GM12878 (cell line): Measurements from ENCODE around the gene PAPSS2. TPM values are rescaled to one million over a fixed set of nuclear protein-coding genes. Genes with fewer than 3 reads are reported as not detected.

Experiments
- ATAC-seq: fragments of 200-7000 bp; cut with Tn5 transposase; 3 replicates; pipeline ENCODE4 v1.9.1; 2020; ENCODE audit warnings: mild to moderate bottlenecking, moderate library complexity
- BruUV-seq: library from RNA; stranded (reverse); fragments of 400-500 nt; replicated peaks from 2 replicates; lab custom pipeline; 2021; lab: Mats Ljungman, UMichigan
- CTCF ChIA-PET: fragments of 300-600 bp; sonication (Branson Sonifier 250); formaldehyde crosslinking; extraction: SDS; loops from one replicate; lab custom pipeline; 2021; ENCODE audit warnings: inconsistent platforms; lab: Yijun Ruan, JAX
- POLR2A ChIA-PET: fragments of 350-600 bp; formaldehyde crosslinking; extraction: SDS; loops from one replicate; lab custom pipeline; 2021; ENCODE audit warnings: inconsistent platforms; lab: Charles Lee
- RAD21 ChIA-PET: fragments of 300-600 bp; sonication (Branson Sonifier 250); formaldehyde crosslinking; loops from one replicate; lab custom pipeline; 2023; ENCODE audit warnings: antibody characterized with exemption; ENCODE audit not compliant: unreplicated experiment; lab: Charles Lee
- SMC1A ChIA-PET: fragments of 300-600 bp; sonication (Branson Sonifier 250); formaldehyde crosslinking; loops from one replicate; lab custom pipeline; 2023; ENCODE audit not compliant: unreplicated experiment, uncharacterized antibody; lab: Charles Lee
- DNase-seq: peaks from one replicate; pipeline ENCODE4 v3.0.0-alpha.2; 2011; ENCODE audit warnings: low read depth, low spot score
- FAIRE-seq: peaks from 3 replicates; lab custom pipeline; 2011; peaks lifted over from hg19 to GRCh38; lab: Jason Lieb, UNC
- H2AFZ ChIP-seq: 2 replicates; pipeline ENCODE4 v1.6.0; 2011; ENCODE audit warnings: low read depth, low read length, control low read depth; ENCODE audit not compliant: control insufficient read depth
- H3K27ac ChIP-seq: 2 replicates; pipeline ENCODE4 v1.5.1; 2011; ENCODE audit warnings: control low read depth; ENCODE audit not compliant: control insufficient read depth, insufficient read depth
- H3K27me3 ChIP-seq, 2 experiments: replicated peaks in 1 of 2; 2 replicates each; pipeline versions ENCODE4 v1.6.0 to v1.6.1; 2011; ENCODE audit warnings: low read length in 1 of 2; ENCODE audit not compliant: control insufficient read depth in 2 of 2, insufficient read depth in 2 of 2
- H3K36me3 ChIP-seq, 2 experiments: 2 replicates each; pipeline ENCODE4 v1.5.1; 2011; ENCODE audit warnings: low read length in 1 of 2; ENCODE audit not compliant: control insufficient read depth in 2 of 2, insufficient read depth in 2 of 2
- H3K4me1 ChIP-seq: 2 replicates; pipeline ENCODE4 v1.6.1; 2011; ENCODE audit warnings: mild to moderate bottlenecking, low read length, moderate library complexity, mixed read lengths; ENCODE audit not compliant: control insufficient read depth, insufficient read depth
- H3K4me2 ChIP-seq: 2 replicates; pipeline ENCODE4 v1.6.0; 2011; ENCODE audit warnings: control low read depth; ENCODE audit not compliant: control insufficient read depth, insufficient read depth
- H3K4me3 ChIP-seq: fragments of 200-600 bp; sonication (generic); 2 replicates; pipeline ENCODE4 v1.5.1; 2016
- H3K79me2 ChIP-seq: 2 replicates; pipeline ENCODE4 v1.6.0; 2011; ENCODE audit warnings: low read length; ENCODE audit not compliant: control insufficient read depth, insufficient read depth
- H3K9ac ChIP-seq: 2 replicates; pipeline ENCODE4 v1.8.0; 2011; ENCODE audit warnings: low read length, control low read depth, mixed read lengths; ENCODE audit not compliant: control insufficient read depth, insufficient read depth
- H3K9me3 ChIP-seq: replicated peaks from 3 replicates; pipeline ENCODE4 v1.5.1; 2011; ENCODE audit warnings: mild to moderate bottlenecking, low read length; ENCODE audit not compliant: control insufficient read depth, insufficient read depth
- H4K20me1 ChIP-seq: 2 replicates; pipeline ENCODE4 v1.6.0; 2011; ENCODE audit not compliant: control insufficient read depth, insufficient read depth
- BCL11A ChIP-seq: IDR thresholded peaks from 2 replicates; pipeline ENCODE4 v1.6.1; 2011; ENCODE audit warnings: low read depth, low read length
- CBX5 ChIP-seq: sonication (generic); IDR thresholded peaks from 2 replicates; pipeline ENCODE4 v1.6.1; 2016; ENCODE audit warnings: low read depth, moderate library complexity, mild to moderate bottlenecking, inconsistent platforms
- CREB1 ChIP-seq: IDR thresholded peaks from 2 replicates; pipeline ENCODE4 v1.6.1; 2012; ENCODE audit warnings: low read depth, mild to moderate bottlenecking, inconsistent platforms
- EED ChIP-seq: sonication (generic); IDR thresholded peaks from 2 replicates; pipeline ENCODE4 v1.6.1; 2016; ENCODE audit warnings: antibody characterized with exemption, low read depth
- GABPA ChIP-seq: IDR thresholded peaks from 2 replicates; pipeline ENCODE4 v1.6.1; 2014; ENCODE audit warnings: antibody characterized with exemption, low read depth, mild to moderate bottlenecking, inconsistent platforms
- IKZF2 ChIP-seq, 2 experiments: fragments of 450-650 bp; IDR thresholded peaks; 2 replicates each; pipeline ENCODE4 v1.6.1; 2017; ENCODE audit warnings: mild to moderate bottlenecking in 2 of 2, moderate library complexity in 2 of 2
- IRF4 ChIP-seq: IDR thresholded peaks from 2 replicates; pipeline ENCODE4 v1.6.1; 2011; ENCODE audit warnings: low read depth, low read length
- JUNB ChIP-seq: IDR thresholded peaks from 2 replicates; pipeline ENCODE4 v1.6.1; 2016; ENCODE audit warnings: antibody characterized with exemption, mild to moderate bottlenecking
- MTA3 ChIP-seq: IDR thresholded peaks from 2 replicates; pipeline ENCODE4 v1.6.1; 2012; ENCODE audit warnings: low read length, inconsistent platforms, borderline replicate concordance
- SPI1 ChIP-seq: IDR thresholded peaks from 2 replicates; pipeline ENCODE4 v1.6.1; 2011; ENCODE audit warnings: low read depth, mild to moderate bottlenecking, low read length, moderate library complexity, borderline replicate concordance; ENCODE audit not compliant: insufficient read depth
- TAF1 ChIP-seq: IDR thresholded peaks from 2 replicates; pipeline ENCODE4 v1.6.1; 2011; ENCODE audit warnings: mild to moderate bottlenecking, low read depth, low read length, borderline replicate concordance
- TCF12 ChIP-seq: IDR thresholded peaks from 2 replicates; pipeline ENCODE4 v1.6.1; 2011; ENCODE audit warnings: low read depth, mild to moderate bottlenecking, low read length
- ZNF24 ChIP-seq: fragments of 450-650 bp; IDR thresholded peaks from 2 replicates; pipeline ENCODE4 v1.6.1; 2017; ENCODE audit warnings: antibody characterized with exemption, mild to moderate bottlenecking
- WGBS: methylation state at CpG from one replicate; pipeline ENCODE4 v1.1.6; 2016; ENCODE audit warnings: low lambda C conversion rate; ENCODE audit not compliant: insufficient replicate concordance, insufficient coverage; ENCODE audit errors: missing lambda C conversion rate; 5-methylcytosine and 5-hydroxymethylcytosine counted together
- in situ Hi-C: fragments of 300-500 bp; cut with MboI; formaldehyde crosslinking; loops from 9 replicates; pipeline ENCODE4 v1.14.3; 2018; ENCODE audit warnings: mixed read lengths
- intact Hi-C: fragments of 100-400 bp; cut with micrococcal nuclease; formaldehyde crosslinking; loops from one replicate; pipeline ENCODE4 v1.14.2; 2022; ENCODE audit not compliant: unreplicated experiment
- polyA plus RNA-seq, 11 experiments: library from polyadenylated mRNA; depleted of rRNA in 4 of 11; unstranded in 6 of 11; stranded (reverse) in 5 of 11; fragments of >200 nt; fragmentation: Nextera tagmentation in 4 of 11; fragmentation: Illumina TruSeq in 1 of 11; extraction: Ambion mirVana in 4 of 11; extraction: Trizol in 1 of 11; gene quantifications; 1 replicate in 1 of 11; 2 replicates in 10 of 11; pipeline versions ENCODE4 v1.2.1 to v1.2.3, GENCODE V29; 2011 to 2016; ENCODE audit warnings: inconsistent platforms in 2 of 11, missing spikeins in 2 of 11, low read depth in 1 of 11
- total RNA-seq, 4 experiments: library from RNA; depleted of rRNA in 3 of 4; stranded (reverse); fragments of >200 nt in 3 of 4; fragmentation: Illumina TruSeq in 1 of 4; extraction: Trizol in 1 of 4; gene quantifications; 2 replicates each; pipeline versions ENCODE4 v1.2.1 to v1.2.3, GENCODE V29; 2013 to 2021

The PAPSS2 gene
- total and polyA plus RNA-seq, 10 of the 15 experiments (the other 5 are each of a cell fraction or from before 2014, with no cell fraction given) = 0.15 to 2.1 (median 0.37) TPM

DNA sequence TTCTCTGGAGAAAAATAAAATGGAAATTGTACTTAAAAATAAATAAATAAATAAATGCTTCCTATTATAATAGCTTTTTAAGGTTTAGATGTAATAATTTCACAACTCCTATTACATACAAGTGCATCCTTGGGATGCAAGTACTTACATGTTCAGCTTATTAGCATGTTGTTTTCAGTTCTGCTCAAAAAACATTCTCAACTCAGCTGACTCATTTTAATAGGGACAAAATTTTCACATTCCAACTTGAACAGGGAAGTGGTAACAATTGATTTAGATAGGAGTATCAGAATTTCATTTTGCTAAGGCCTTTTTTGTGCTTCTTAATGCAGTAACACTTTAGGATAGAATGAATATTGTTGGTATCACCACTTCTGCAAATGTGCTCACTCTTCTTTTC is 16.7 kb upstream of the PAPSS2 start:
- H3K4me3 ChIP-seq = no peak overlapping the region
- H3K4me2 ChIP-seq = no peak overlapping the region
- H3K9me3 ChIP-seq = no peaks in the 10 kb centered on the region; the same call in 2 of the 3 replicates
- ChIA-PET SMC1A (interaction anchor here (1.2 kb wide), 1 partner anchor 11 kb away, joined by 3 read pairs; no protein-coding TSS in a partner anchor), POLR2A (interaction anchor here (0.7 kb wide), 1 partner anchor 1982 kb away, joined by 6 read pairs; no protein-coding TSS in a partner anchor), CTCF (interaction anchor here (1.0 kb wide), 1 partner anchor 50 kb away, joined by 3 read pairs; no protein-coding TSS in a partner anchor), RAD21 (interaction anchor here (0.8 kb wide), 1 partner anchor 18 kb away, joined by 3 read pairs; no protein-coding TSS in a partner anchor)
- no peak for ATAC-seq
- no peaks in the 10 kb centered on the region for H3K4me1 ChIP-seq
- H3K27ac ChIP-seq = no peak overlapping the region
- no peaks in the 10 kb centered on the region for H3K79me2 ChIP-seq
- H3K9ac ChIP-seq = no peak overlapping the region
- TF ChIP-seq GABPA (no peak), TAF1 (no peak), IKZF2 (IDR thresholded peaks at IDR 0.05) (no peak), MTA3 (no peak), IRF4 (no peak), CBX5 (no peak), BCL11A (no peak), SPI1 (peak; percentile 35; the same call in 1 of the 2 replicates), ZNF24 (no peak)
- H3K36me3 ChIP-seq = no peaks in the 10 kb centered on the region
- DNase-seq = no peak
- no peaks in the 10 kb centered on the region for H3K27me3 ChIP-seq
- BruUV-seq = no TSS peak
- H4K20me1 ChIP-seq = no peaks in the 10 kb centered on the region
- intact Hi-C loops (no loop called here), in situ Hi-C loops (no loop called here)
- no peak for FAIRE-seq
- no peak overlapping the region for H2AFZ ChIP-seq

DNA sequence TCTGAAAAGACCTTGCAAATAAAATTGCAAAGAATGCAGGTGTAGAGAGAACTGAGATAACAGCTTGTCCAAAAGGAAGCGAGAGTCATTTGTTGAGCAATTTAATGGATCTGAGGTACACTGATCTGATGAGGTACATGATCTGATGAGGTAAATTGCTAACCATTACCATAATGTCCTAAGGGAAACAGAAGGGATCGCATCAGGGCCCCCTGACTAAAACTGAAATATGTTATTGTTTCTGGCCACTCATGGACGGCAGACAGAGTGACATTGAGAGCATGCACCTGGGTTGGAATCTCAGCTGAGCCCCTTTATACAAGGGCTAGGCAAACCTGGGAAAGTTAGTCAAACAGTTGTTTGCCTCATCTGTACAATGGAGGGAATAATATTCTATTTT is 15.8 kb upstream of the PAPSS2 start:
- H3K27me3 ChIP-seq = no peaks in the 10 kb centered on the region
- no peak overlapping the region for H3K27ac ChIP-seq
- RAD21 ChIA-PET = no interaction called here
- H3K4me1 ChIP-seq = no peaks in the 10 kb centered on the region
- no peak overlapping the region for H3K4me3 ChIP-seq
- intact Hi-C loops (no loop called here), in situ Hi-C loops (no loop called here)
- CTCF ChIA-PET = interaction anchor here (1.0 kb wide), 1 partner anchor 49 kb away, joined by 3 read pairs; no protein-coding TSS in a partner anchor
- POLR2A ChIA-PET = no interaction called here
- no peak overlapping the region for H3K9ac ChIP-seq
- DNase-seq (no peak), ATAC-seq (peak; percentile 76), FAIRE-seq (no peak)
- H2AFZ ChIP-seq = no peak overlapping the region
- H3K79me2 ChIP-seq = no peaks in the 10 kb centered on the region
- H3K36me3 ChIP-seq = no peaks in the 10 kb centered on the region
- SMC1A ChIA-PET = interaction anchor here (0.6 to 1.2 kb wide), 2 partner anchors 12 to 742 kb away, joined by 3 read pairs; no protein-coding TSS in a partner anchor
- 58% methylated on average over 3 of the region's 3 CpGs for WGBS
- TF ChIP-seq TCF12 (0 out of 2 replicates have a peak, but pooled peaks have one; percentile 50), JUNB (peak; percentile 54; the same call in 1 of the 2 replicates), CREB1 (no peak), EED (0 out of 2 replicates have a peak, but pooled peaks have one; percentile 37)
- H3K4me2 ChIP-seq = no peak overlapping the region
- BruUV-seq = no TSS peak
- no peaks in the 10 kb centered on the region; the same call in 2 of the 3 replicates for H3K9me3 ChIP-seq
- H4K20me1 ChIP-seq = no peaks in the 10 kb centered on the region
